SK-N-SH (cell line): Measurements from ENCODE around the gene ATP11A. TPM values are rescaled to one million over a fixed set of nuclear protein-coding genes. Genes with fewer than 3 reads are reported as not detected.

Experiments used
- CTCF ChIA-PET: fragments of 300-600, 350-600 bp; formaldehyde crosslinking; extraction: SDS; loops from one replicate; lab custom pipeline; 2021; lab: Yijun Ruan, JAX
- POLR2A ChIA-PET: fragments of 350-600 bp; sonication (Branson Sonifier 250); formaldehyde crosslinking; extraction: SDS; loops from one replicate; lab custom pipeline; 2020; ENCODE audit warnings: antibody characterized with exemption, inconsistent platforms; lab: Yijun Ruan, JAX
- DNase-seq: peaks from one replicate; pipeline ENCODE4 v3.0.0; 2012
- H2AFZ ChIP-seq: fragments of 200-600 bp; sonication (generic); 2 replicates; pipeline ENCODE4 v1.8.1; 2016; ENCODE audit warnings: antibody characterized with exemption, mild to moderate bottlenecking, low read depth
- H3F3A ChIP-seq: fragments of 200-600 bp; sonication (generic); replicated peaks from 2 replicates; pipeline ENCODE3; 2016; ENCODE audit warnings: antibody characterized with exemption, mild to moderate bottlenecking; ENCODE audit not compliant: insufficient read depth
- H3K27ac ChIP-seq, 2 experiments: fragments of 200-500 bp in 1 of 2; fragments of 200-600 bp in 1 of 2; sonication (Bioruptor generic) in 1 of 2; sonication (generic), shearing (Covaris generic) in 1 of 2; 2 replicates each; pipeline versions ENCODE4 v1.5.1 to v1.6.1; 2014 to 2016; ENCODE audit warnings: low read depth in 2 of 2, inconsistent platforms in 1 of 2, low read length in 1 of 2, mild to moderate bottlenecking in 1 of 2, mixed read lengths in 1 of 2
- H3K27me3 ChIP-seq: fragments of 200-600 bp; sonication (generic), shearing (Covaris generic); 2 replicates; pipeline ENCODE4 v1.6.1; 2016; ENCODE audit warnings: mixed run types; ENCODE audit not compliant: insufficient read depth
- H3K36me3 ChIP-seq, 2 experiments: fragments of 200-500 bp in 1 of 2; fragments of 200-600 bp in 1 of 2; sonication (Bioruptor generic) in 1 of 2; sonication (generic) in 1 of 2; replicated peaks in 1 of 2; 2 replicates each; pipeline versions ENCODE3 to v1.5.1; 2014 to 2016; ENCODE audit warnings: low read length in 1 of 2, mild to moderate bottlenecking in 1 of 2; ENCODE audit not compliant: insufficient read depth in 2 of 2, control insufficient read depth in 1 of 2
- H3K4me1 ChIP-seq, 2 experiments: fragments of 200-500 bp in 1 of 2; fragments of 200-600 bp in 1 of 2; sonication (Bioruptor generic) in 1 of 2; sonication (generic), shearing (Covaris generic) in 1 of 2; 2 replicates each; pipeline versions ENCODE4 v1.5.1 to v1.6.1; 2014 to 2016; ENCODE audit warnings: low read depth in 1 of 2, low read length in 1 of 2, mixed run types in 1 of 2; ENCODE audit not compliant: insufficient read depth in 2 of 2, control insufficient read depth in 1 of 2
- H3K4me2 ChIP-seq: fragments of 200-600 bp; sonication (generic), shearing (Covaris generic); 2 replicates; pipeline ENCODE4 v1.6.1; 2017; ENCODE audit warnings: mixed run types
- H3K4me3 ChIP-seq, 2 experiments: fragments of 200-500 bp in 1 of 2; fragments of 200-600 bp in 1 of 2; sonication (Bioruptor generic) in 1 of 2; sonication (generic), shearing (Covaris generic) in 1 of 2; 2 replicates each; pipeline versions ENCODE4 v1.5.1 to v1.8.1; 2014 to 2016; ENCODE audit warnings: low read depth in 2 of 2, inconsistent platforms in 1 of 2, low read length in 1 of 2, mild to moderate bottlenecking in 1 of 2, mixed read lengths in 1 of 2, moderate library complexity in 1 of 2
- H3K79me2 ChIP-seq: fragments of 200-600 bp; sonication (generic); 2 replicates; pipeline ENCODE4 v1.8.1; 2017; ENCODE audit warnings: mild to moderate bottlenecking; ENCODE audit not compliant: insufficient read depth
- H3K9ac ChIP-seq: fragments of 200-600 bp; sonication (generic); 2 replicates; pipeline ENCODE4 v1.6.1; 2017; ENCODE audit warnings: mixed run types
- H3K9me2 ChIP-seq: fragments of 200-600 bp; sonication (generic); 2 replicates; pipeline ENCODE4 v1.6.1; 2017; ENCODE audit warnings: mixed run types
- H3K9me3 ChIP-seq: fragments of 200-600 bp; sonication (generic); 2 replicates; pipeline ENCODE4 v1.6.1; 2017; ENCODE audit warnings: mixed run types, mild to moderate bottlenecking, moderate library complexity
- H4K20me1 ChIP-seq: fragments of 200-600 bp; sonication (generic); 2 replicates; pipeline ENCODE4 v1.6.1; 2017; ENCODE audit warnings: mild to moderate bottlenecking, mixed run types; ENCODE audit not compliant: insufficient read depth
- CHD2 ChIP-seq: fragments of 150-350 bp; IDR thresholded peaks from 2 replicates; pipeline ENCODE4 v1.6.1; 2018; ENCODE audit warnings: low read length; ENCODE audit not compliant: partially characterized antibody
- EZH2phosphoT487 ChIP-seq: fragments of 200-600 bp; sonication (generic); IDR thresholded peaks from 2 replicates; pipeline ENCODE4 v1.6.1; 2017; ENCODE audit warnings: low read depth, mixed run types, mild to moderate bottlenecking, antibody characterized with exemption, moderate library complexity, borderline replicate concordance
- FOXM1 ChIP-seq: IDR thresholded peaks from 2 replicates; pipeline ENCODE4 v1.4.0; 2012; ENCODE audit warnings: low read depth, mild to moderate bottlenecking
- GABPA ChIP-seq: IDR thresholded peaks from 2 replicates; pipeline ENCODE4 v1.4.0; 2012; ENCODE audit warnings: low read depth, mild to moderate bottlenecking
- MXI1 ChIP-seq: IDR thresholded peaks from 2 replicates; pipeline ENCODE4 v1.6.1; 2012; ENCODE audit warnings: mild to moderate bottlenecking, low read depth, low read length, improper control_type of control experiment
- NFIC ChIP-seq: IDR thresholded peaks from 2 replicates; pipeline ENCODE4 v1.4.0; 2012; ENCODE audit warnings: borderline replicate concordance
- POLR2AphosphoS5 ChIP-seq: IDR thresholded peaks from 2 replicates; pipeline ENCODE4 v1.6.1; 2012; ENCODE audit warnings: low read depth, low read length
- RCOR1 ChIP-seq: fragments of 150-350 bp; IDR thresholded peaks from 2 replicates; pipeline ENCODE4 v1.6.1; 2017; ENCODE audit warnings: antibody characterized with exemption, low read length
- RFX5 ChIP-seq: IDR thresholded peaks from 2 replicates; pipeline ENCODE4 v1.6.1; 2012; ENCODE audit warnings: mild to moderate bottlenecking, improper control_type of control experiment, low read length
- RXRA ChIP-seq: IDR thresholded peaks from 2 replicates; pipeline ENCODE4 v1.4.0; 2012; ENCODE audit warnings: low read depth, mild to moderate bottlenecking, borderline replicate concordance
- SMC3 ChIP-seq: IDR thresholded peaks from 2 replicates; pipeline ENCODE4 v1.6.1; 2012; ENCODE audit warnings: low read depth, low read length, improper control_type of control experiment
- TAF1 ChIP-seq: IDR thresholded peaks from 2 replicates; pipeline ENCODE4 v1.6.1; 2012; ENCODE audit warnings: low read depth, mild to moderate bottlenecking, low read length, moderate library complexity, borderline replicate concordance
- TEAD4 ChIP-seq: IDR thresholded peaks from 2 replicates; pipeline ENCODE4 v1.4.0; 2012; ENCODE audit warnings: mild to moderate bottlenecking, borderline replicate concordance; ENCODE audit not compliant: insufficient read depth
- YY1 ChIP-seq: IDR thresholded peaks from 2 replicates; pipeline ENCODE4 v1.4.0; 2012; ENCODE audit warnings: low read depth, mild to moderate bottlenecking
- WGBS: methylation state at CpG from one replicate; pipeline ENCODE4 v1.1.6; 2017; ENCODE audit warnings: low lambda C conversion rate; 5-methylcytosine and 5-hydroxymethylcytosine counted together
- polyA plus RNA-seq, 3 experiments: library from polyadenylated mRNA; depleted of rRNA; stranded (reverse); fragments of >200 nt; gene quantifications; 2 replicates each; pipeline ENCODE4 v1.2.3, GENCODE V29; 2012
- TF ChIP-seq, protein P1 (sequence below): fragments of 150-350 bp; IDR thresholded peaks from 2 replicates; pipeline ENCODE4 v1.6.1; 2017; ENCODE audit warnings: antibody characterized with exemption, low read length, low read depth, borderline replicate concordance
- TF ChIP-seq, protein P2 (sequence below): fragments of 150-350 bp; IDR thresholded peaks from 2 replicates; pipeline ENCODE4 v1.6.1; 2016; ENCODE audit warnings: mild to moderate bottlenecking, low read depth, low read length
- TF ChIP-seq, protein P3 (sequence below): IDR thresholded peaks from 2 replicates; pipeline ENCODE4 v1.6.1; 2012; ENCODE audit warnings: mild to moderate bottlenecking, low read depth, low read length, moderate library complexity

ATP11A gene
- polyA plus RNA-seq, 1 of the 3 experiments (the other 2 are of a cell fraction), result 4.1 TPM

DNA sequence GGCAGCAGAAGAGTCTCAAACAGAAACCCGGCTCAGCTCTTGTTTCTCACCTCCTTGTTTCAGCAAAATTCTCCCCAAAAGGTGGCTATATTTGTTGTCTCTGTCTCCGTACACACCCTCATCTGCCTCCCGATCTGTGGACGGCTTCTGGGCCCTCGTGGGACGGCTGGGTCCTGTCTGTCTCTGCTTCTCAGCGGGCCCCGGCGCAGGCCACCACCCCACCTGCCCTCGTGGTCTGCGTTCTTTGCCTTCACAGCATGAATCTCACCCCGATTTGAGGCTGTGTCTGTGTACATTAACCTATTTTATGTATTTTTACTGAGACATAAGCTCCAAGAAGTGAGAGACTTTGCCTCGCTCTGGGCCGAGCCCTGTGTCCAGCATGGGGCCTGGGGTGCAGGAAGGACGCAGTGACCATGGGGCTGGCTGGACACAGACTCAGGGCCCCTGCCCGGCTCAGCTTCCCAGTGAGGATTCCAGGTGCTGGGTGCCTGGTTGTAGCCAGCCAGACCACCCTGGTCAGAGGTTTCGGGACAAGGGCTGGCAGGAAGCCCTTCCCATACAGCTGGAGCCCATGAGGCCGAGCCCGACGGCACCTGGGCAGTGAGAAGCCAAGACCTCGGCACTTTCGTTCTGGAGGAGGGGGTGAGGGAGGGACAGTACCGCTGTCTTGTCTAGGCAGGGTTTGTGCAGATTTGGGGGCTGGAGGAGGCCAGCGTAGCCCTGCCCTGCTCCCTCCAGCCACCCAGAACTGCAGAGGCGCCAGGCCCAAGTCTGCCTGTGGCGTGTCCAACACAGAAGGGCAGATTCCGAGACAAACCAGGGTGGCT is 200.7 kb downstream of the ATP11A start:
- H2AFZ ChIP-seq, result no peak overlapping the region
- TF ChIP-seq, protein P1, sequence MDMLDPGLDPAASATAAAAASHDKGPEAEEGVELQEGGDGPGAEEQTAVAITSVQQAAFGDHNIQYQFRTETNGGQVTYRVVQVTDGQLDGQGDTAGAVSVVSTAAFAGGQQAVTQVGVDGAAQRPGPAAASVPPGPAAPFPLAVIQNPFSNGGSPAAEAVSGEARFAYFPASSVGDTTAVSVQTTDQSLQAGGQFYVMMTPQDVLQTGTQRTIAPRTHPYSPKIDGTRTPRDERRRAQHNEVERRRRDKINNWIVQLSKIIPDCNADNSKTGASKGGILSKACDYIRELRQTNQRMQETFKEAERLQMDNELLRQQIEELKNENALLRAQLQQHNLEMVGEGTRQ, result no peak
- no peak for TF ChIP-seq YY1
- TF ChIP-seq SMC3, result no peak
- no peak for TF ChIP-seq MXI1
- TF ChIP-seq CHD2, result no peak
- no peak for TF ChIP-seq NFIC
- no peak for TF ChIP-seq GABPA
- TF ChIP-seq TAF1, result no peak
- TF ChIP-seq, protein P2, sequence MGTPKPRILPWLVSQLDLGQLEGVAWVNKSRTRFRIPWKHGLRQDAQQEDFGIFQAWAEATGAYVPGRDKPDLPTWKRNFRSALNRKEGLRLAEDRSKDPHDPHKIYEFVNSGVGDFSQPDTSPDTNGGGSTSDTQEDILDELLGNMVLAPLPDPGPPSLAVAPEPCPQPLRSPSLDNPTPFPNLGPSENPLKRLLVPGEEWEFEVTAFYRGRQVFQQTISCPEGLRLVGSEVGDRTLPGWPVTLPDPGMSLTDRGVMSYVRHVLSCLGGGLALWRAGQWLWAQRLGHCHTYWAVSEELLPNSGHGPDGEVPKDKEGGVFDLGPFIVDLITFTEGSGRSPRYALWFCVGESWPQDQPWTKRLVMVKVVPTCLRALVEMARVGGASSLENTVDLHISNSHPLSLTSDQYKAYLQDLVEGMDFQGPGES, result no peak
- no peak for TF ChIP-seq EZH2phosphoT487
- TF ChIP-seq, protein P3, sequence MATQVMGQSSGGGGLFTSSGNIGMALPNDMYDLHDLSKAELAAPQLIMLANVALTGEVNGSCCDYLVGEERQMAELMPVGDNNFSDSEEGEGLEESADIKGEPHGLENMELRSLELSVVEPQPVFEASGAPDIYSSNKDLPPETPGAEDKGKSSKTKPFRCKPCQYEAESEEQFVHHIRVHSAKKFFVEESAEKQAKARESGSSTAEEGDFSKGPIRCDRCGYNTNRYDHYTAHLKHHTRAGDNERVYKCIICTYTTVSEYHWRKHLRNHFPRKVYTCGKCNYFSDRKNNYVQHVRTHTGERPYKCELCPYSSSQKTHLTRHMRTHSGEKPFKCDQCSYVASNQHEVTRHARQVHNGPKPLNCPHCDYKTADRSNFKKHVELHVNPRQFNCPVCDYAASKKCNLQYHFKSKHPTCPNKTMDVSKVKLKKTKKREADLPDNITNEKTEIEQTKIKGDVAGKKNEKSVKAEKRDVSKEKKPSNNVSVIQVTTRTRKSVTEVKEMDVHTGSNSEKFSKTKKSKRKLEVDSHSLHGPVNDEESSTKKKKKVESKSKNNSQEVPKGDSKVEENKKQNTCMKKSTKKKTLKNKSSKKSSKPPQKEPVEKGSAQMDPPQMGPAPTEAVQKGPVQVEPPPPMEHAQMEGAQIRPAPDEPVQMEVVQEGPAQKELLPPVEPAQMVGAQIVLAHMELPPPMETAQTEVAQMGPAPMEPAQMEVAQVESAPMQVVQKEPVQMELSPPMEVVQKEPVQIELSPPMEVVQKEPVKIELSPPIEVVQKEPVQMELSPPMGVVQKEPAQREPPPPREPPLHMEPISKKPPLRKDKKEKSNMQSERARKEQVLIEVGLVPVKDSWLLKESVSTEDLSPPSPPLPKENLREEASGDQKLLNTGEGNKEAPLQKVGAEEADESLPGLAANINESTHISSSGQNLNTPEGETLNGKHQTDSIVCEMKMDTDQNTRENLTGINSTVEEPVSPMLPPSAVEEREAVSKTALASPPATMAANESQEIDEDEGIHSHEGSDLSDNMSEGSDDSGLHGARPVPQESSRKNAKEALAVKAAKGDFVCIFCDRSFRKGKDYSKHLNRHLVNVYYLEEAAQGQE, result no peak
- TF ChIP-seq RCOR1, result no peak
- TF ChIP-seq RFX5, result no peak
- no peak for TF ChIP-seq TEAD4
- TF ChIP-seq POLR2AphosphoS5, result no peak
- TF ChIP-seq RXRA, result no peak
- no peak for TF ChIP-seq FOXM1
- no peaks in the 10 kb centered on the region for H4K20me1 ChIP-seq
- no peak overlapping the region for H3K27ac ChIP-seq
- no peaks in the 10 kb centered on the region for H3K9me2 ChIP-seq
- H3K79me2 ChIP-seq, result no peaks in the 10 kb centered on the region
- no peaks in the 10 kb centered on the region for H3F3A ChIP-seq
- peaks cover 10% of the 10 kb centered on the region for H3K27me3 ChIP-seq
- H3K9ac ChIP-seq, result no peak overlapping the region
- peaks cover 0 to 17% of the 10 kb centered on the region in 2 experiments; a peak in 2 of 4 replicates for H3K4me1 ChIP-seq
- H3K9me3 ChIP-seq, result no peaks in the 10 kb centered on the region
- WGBS, result 81% methylated on average over 18 of the region's 27 CpGs
- no peak for DNase-seq
- ChIA-PET POLR2A (no interaction called here), CTCF (interaction anchor here (1.7 kb wide), 1 partner anchor 43 kb away, joined by 3 read pairs; no protein-coding TSS in a partner anchor)
- no peak overlapping the region for H3K4me3 ChIP-seq
- H3K4me2 ChIP-seq, result no peak overlapping the region
- H3K36me3 ChIP-seq, result no peaks in the 10 kb centered on the region
